ENCODE data around the gene MAP1S.
A peak's percentile ranks its signal among the peaks of the same experiment; 100 is the strongest.

The MAP1S gene, protein sequence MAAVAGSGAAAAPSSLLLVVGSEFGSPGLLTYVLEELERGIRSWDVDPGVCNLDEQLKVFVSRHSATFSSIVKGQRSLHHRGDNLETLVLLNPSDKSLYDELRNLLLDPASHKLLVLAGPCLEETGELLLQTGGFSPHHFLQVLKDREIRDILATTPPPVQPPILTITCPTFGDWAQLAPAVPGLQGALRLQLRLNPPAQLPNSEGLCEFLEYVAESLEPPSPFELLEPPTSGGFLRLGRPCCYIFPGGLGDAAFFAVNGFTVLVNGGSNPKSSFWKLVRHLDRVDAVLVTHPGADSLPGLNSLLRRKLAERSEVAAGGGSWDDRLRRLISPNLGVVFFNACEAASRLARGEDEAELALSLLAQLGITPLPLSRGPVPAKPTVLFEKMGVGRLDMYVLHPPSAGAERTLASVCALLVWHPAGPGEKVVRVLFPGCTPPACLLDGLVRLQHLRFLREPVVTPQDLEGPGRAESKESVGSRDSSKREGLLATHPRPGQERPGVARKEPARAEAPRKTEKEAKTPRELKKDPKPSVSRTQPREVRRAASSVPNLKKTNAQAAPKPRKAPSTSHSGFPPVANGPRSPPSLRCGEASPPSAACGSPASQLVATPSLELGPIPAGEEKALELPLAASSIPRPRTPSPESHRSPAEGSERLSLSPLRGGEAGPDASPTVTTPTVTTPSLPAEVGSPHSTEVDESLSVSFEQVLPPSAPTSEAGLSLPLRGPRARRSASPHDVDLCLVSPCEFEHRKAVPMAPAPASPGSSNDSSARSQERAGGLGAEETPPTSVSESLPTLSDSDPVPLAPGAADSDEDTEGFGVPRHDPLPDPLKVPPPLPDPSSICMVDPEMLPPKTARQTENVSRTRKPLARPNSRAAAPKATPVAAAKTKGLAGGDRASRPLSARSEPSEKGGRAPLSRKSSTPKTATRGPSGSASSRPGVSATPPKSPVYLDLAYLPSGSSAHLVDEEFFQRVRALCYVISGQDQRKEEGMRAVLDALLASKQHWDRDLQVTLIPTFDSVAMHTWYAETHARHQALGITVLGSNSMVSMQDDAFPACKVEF
- total RNA-seq, result 14.1 to 47.1 (median 38.6) reads per million in 9 experiments

DNA sequence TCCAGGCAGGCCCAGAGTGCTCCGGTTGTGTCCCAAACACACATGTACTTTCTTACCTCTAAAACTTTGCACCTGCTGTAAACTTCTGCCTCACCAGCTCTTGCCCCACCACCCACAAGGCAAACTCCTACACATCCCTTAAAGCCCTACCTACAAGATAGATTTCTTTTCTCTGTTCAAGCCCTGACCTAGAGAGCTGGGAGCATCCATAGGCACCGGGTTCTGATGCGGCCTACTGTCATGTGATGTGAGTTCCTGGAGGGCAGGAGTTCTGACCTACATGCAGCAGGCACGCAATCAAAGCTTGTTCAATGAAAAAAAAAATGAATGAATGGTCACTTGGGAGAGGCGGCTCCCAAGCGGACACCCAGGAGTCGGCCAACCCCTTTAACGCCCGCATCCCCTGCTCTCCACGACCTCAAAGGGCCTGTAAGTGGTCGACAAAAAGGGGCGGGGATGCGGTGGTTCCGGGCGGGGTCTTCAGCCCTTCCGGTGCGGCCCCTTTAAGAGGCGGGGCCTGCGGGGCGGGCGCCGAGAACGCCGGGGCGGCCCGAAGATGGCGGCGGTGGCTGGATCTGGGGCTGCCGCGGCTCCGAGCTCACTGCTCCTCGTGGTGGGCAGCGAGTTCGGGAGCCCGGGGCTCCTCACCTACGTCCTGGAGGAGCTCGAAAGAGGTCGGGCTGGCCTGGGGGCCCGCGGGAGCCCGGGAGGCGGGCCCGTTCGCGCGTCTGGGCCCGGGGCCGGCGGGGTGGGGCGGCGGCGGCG lies at the start of gene MAP1S:
MAP1S (plus strand) TSS at position 534 of the 765 bp plus-strand sequence; CDS start at position 557, 23 bp downstream.
- ATAC-seq (replicated peaks) (peak; percentile 89), DNase-seq (peak; percentile 41 to 46 (median 42))
- Mint-ChIP-seq H3K9me3 (no peaks in the 10 kb centered on the region), H3K27ac (peak within 1 kb of the TSS; percentile 89 to 92), H3K4me3 (peak within 1 kb of the TSS; percentile 82 to 93), H3K4me1 (ENCODE audit: low read depth in 2 of 2) (peaks cover 29 to 34% of the 10 kb centered on the region in 2 donors), H3K36me3 (ENCODE audit: insufficient read depth) (peaks cover 9% of the 10 kb centered on the region), H3K27me3 (no peaks in the 10 kb centered on the region)

- H3K27ac Mint-ChIP-seq, result no peak overlapping the region
- H3K27me3 Mint-ChIP-seq, result peaks cover 20 to 43% of the 10 kb centered on the region in 2 donors
- H3K4me3 Mint-ChIP-seq, result no peak overlapping the region
- H3K9me3 Mint-ChIP-seq, result peaks cover 0 to 7% of the 10 kb centered on the region in 2 donors
- ATAC-seq (replicated peaks), result no peak
- no peaks in the 10 kb centered on the region for H3K36me3 Mint-ChIP-seq (ENCODE audit: insufficient read depth)
- no peak for DNase-seq
- peaks cover 0 to 2% of the 10 kb centered on the region in 2 donors for H3K4me1 Mint-ChIP-seq (ENCODE audit: low read depth in 2 of 2)
Measured at GRCh38 chr19:17671906-17672305, 47.4 kb upstream of the MAP1S start.

DNA sequence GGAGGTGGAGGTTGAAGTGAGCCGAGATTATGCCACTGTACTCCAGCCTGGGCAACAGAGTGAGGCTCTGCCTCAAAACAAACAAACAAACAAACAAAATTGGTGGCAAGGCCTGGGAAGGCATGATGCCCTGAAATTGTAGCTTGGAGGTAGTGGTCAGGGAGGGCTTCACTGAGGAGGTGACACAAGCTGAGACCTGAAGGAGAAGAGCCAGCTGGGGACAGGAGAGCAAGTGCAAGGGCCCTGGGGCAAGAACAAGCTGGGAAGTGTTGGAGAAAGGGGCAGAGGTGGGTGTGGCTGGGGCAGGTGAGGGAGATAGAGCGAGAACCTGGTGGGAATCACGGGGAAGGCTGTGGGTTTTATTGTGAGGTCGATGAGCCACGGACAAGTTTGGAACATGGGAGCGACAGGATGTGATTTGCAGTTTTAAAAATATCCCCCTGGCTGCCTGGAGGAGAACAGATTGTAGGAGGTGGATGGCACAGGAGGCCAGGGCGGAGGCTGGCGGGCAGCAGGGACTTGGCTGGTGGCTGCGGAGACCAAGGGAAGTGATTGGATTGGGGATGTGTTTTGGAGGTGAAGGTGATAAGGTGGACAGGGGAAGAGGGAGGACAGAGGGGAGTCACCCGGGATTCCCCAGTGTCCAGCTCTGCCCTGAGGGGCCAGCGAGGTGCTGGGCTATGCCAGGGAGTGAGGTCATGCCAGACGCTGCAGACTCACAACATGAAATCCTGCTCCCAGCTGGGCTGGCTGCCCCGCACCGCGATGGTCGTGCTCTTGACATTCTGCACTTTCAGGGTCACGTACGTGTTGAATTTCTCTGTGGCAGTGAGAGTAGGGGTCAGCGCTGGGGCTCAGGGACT lies 45.1 kb upstream of the MAP1S start:
- Mint-ChIP-seq H3K36me3 (ENCODE audit: insufficient read depth) (no peaks in the 10 kb centered on the region), H3K9me3 (peaks cover 0 to 7% of the 10 kb centered on the region in 2 donors), H3K27ac (no peak overlapping the region), H3K4me3 (no peak overlapping the region), H3K4me1 (ENCODE audit: low read depth in 2 of 2) (peaks cover 0 to 2% of the 10 kb centered on the region in 2 donors), H3K27me3 (peaks cover 38 to 62% of the 10 kb centered on the region in 2 donors)
- DNase-seq, result no peak
- ATAC-seq (replicated peaks), result no peak

DNA sequence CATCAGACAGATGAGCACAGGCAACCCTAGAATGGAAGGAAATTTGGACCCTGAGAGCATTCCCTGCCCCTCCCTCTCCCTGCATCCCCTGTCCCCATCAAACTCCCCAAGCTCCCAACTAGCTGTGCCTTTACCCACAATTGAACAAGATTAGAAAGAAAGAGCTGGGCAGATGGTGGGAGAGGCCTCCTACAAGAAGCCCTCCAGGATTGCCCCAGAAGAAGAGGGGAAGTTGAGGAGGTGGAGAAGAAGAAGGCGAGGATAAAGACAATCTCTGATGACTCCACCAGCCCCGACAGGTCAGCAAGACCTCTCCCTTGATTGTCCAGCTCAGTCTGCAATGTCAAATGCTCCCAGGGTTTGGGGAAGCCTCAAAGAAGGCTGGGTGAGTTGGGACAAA lies 43.0 kb upstream of the MAP1S start:
- ATAC-seq (replicated peaks) (no peak), DNase-seq (no peak)
- no peak overlapping the region for H3K4me3 Mint-ChIP-seq
- no peaks in the 10 kb centered on the region for H3K36me3 Mint-ChIP-seq (ENCODE audit: insufficient read depth)
- H3K4me1 Mint-ChIP-seq (ENCODE audit: low read depth in 2 of 2), result peaks cover 11 to 12% of the 10 kb centered on the region in 2 donors
- H3K27me3 Mint-ChIP-seq, result peaks cover 54 to 83% of the 10 kb centered on the region in 2 donors
- H3K27ac Mint-ChIP-seq, result no peak overlapping the region
- H3K9me3 Mint-ChIP-seq, result peaks cover 0 to 7% of the 10 kb centered on the region in 2 donors

DNA sequence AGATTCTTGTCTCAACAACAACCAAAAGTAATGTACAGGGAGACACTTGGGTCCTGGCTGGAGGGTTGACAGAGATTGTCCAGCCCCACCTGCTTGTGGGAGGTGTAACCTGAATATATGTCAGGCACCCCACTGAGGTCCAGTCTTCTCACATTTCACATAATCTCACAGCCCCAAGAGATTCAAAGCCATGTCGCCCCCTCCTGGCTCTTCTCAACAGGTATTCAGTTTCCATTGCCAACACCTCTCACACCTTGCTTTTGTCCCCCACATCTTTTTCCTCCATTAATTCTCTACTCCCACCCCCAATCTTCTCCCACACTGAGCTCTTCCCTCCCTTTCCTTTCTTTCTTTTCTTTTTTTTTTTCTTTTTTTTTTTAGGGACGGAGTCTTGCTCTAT lies 42.3 kb upstream of the MAP1S start:
- H3K27me3 Mint-ChIP-seq, result peaks cover 58 to 84% of the 10 kb centered on the region in 2 donors
- no peaks in the 10 kb centered on the region for H3K36me3 Mint-ChIP-seq (ENCODE audit: insufficient read depth)
- DNase-seq (no peak), ATAC-seq (replicated peaks) (no peak)
- H3K4me1 Mint-ChIP-seq (ENCODE audit: low read depth in 2 of 2), result peaks cover 9 to 12% of the 10 kb centered on the region in 2 donors
- H3K4me3 Mint-ChIP-seq, result no peak overlapping the region
- peaks cover 0 to 2% of the 10 kb centered on the region in 2 donors for H3K9me3 Mint-ChIP-seq
- H3K27ac Mint-ChIP-seq, result no peak overlapping the region

- H3K9me3 Mint-ChIP-seq, result no peaks in the 10 kb centered on the region
- no peaks in the 10 kb centered on the region for H3K36me3 Mint-ChIP-seq (ENCODE audit: insufficient read depth)
- peaks cover 9 to 12% of the 10 kb centered on the region in 2 donors for H3K4me1 Mint-ChIP-seq (ENCODE audit: low read depth in 2 of 2)
- H3K27me3 Mint-ChIP-seq, result peaks cover 74 to 93% of the 10 kb centered on the region in 2 donors
- peak overlapping the region; percentile 28 to 60 for H3K4me3 Mint-ChIP-seq
- H3K27ac Mint-ChIP-seq, result no peak overlapping the region
- DNase-seq (no peak), ATAC-seq (replicated peaks) (no peak)
Measured at GRCh38 chr19:17678836-17679235, 40.4 kb upstream of the MAP1S start.

DNA sequence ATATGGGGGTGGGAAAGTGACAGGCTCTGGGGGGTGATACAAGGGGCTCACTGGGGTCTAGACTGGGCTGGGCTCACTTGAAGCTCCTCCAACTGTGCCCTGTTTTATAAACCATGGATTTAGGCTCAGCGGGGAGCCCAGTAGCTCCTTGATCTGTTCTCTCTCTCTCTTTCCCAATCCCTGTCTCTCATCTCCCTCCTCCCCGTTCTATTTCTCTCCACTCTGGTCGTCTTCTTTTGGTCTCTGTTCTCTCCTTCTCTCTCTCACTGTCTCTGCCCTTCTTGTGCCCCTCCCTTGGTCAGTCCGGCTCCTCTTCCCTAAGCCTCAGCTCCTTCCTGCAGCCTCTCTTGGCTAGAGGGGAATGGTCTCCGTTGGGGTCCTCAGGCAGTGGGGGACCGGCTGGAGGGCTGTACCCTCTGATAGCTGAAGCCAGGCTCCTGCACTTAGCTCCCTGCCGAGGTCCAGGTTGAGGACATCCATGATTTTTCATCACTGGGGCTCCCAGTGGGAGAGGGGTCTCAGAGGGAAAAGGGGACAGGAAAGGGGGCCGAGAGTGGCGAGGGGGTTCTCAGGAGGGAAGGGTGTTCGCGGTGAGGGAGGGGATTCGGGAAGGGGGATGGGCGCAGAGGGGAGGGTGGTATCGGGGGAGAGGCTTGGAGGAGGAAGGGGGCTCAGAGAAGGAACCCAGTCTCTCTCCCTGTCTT lies 39.6 kb upstream of the MAP1S start:
- Mint-ChIP-seq H3K36me3 (ENCODE audit: insufficient read depth) (no peaks in the 10 kb centered on the region), H3K4me3 (peak overlapping the region; percentile 52 to 68), H3K27me3 (peaks cover 75 to 93% of the 10 kb centered on the region in 2 donors), H3K9me3 (no peaks in the 10 kb centered on the region), H3K27ac (peak overlapping the region in 1 of 2 donors; percentile 50), H3K4me1 (ENCODE audit: low read depth in 2 of 2) (peaks cover 9 to 12% of the 10 kb centered on the region in 2 donors)
- no peak for DNase-seq
- ATAC-seq (replicated peaks), result no peak

GRCh38 chr19:17680230-17680722 lies 39.0 kb upstream of the MAP1S start:
- peak; percentile 96 for ATAC-seq (replicated peaks)
- Mint-ChIP-seq H3K27me3 (peaks cover 81 to 98% of the 10 kb centered on the region in 2 donors), H3K4me3 (peak overlapping the region; percentile 52 to 68)

GRCh38 chr19:17681505-17682125 lies 37.7 kb upstream of the MAP1S start:
- peaks cover 86 to 98% of the 10 kb centered on the region in 2 donors for H3K27me3 Mint-ChIP-seq
- H3K4me3 Mint-ChIP-seq, result peak overlapping the region in 1 of 2 donors; percentile 52
- H3K36me3 Mint-ChIP-seq (ENCODE audit: insufficient read depth), result no peaks in the 10 kb centered on the region
- ATAC-seq (replicated peaks), result no peak
- peak; percentile 16 to 40 (median 18) for DNase-seq
- H3K27ac Mint-ChIP-seq, result no peak overlapping the region
- H3K4me1 Mint-ChIP-seq (ENCODE audit: low read depth in 2 of 2), result peaks cover 9 to 17% of the 10 kb centered on the region in 2 donors
- no peaks in the 10 kb centered on the region for H3K9me3 Mint-ChIP-seq

More at GRCh38 chr19:17680230-17680722, 39.0 kb upstream of the MAP1S start:
- Mint-ChIP-seq H3K9me3 (no peaks in the 10 kb centered on the region), H3K27ac (peak overlapping the region in 1 of 2 donors; percentile 50), H3K4me1 (ENCODE audit: low read depth in 2 of 2) (peaks cover 9 to 12% of the 10 kb centered on the region in 2 donors), H3K36me3 (ENCODE audit: insufficient read depth) (no peaks in the 10 kb centered on the region)
- DNase-seq, result peak; percentile 56 to 64 (median 61)

DNA sequence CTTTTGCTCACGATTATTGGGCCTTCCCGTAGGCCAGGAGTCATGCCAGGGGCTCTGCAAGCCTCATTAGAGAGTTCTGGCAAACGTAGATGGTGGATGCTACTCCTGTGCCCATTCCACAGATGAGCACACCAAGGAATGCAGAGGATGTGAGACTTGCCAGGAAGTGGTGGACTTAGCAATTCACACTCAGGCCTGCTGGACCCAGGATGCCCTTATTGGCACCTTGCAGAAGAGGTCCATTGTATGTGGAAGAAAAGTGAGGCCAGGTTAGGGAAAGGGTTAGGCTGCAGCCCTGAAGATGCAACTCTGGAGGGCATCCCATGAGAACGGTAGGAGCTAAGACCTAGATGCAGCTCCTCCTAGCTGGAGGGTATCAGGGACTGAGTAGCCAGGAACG lies 37.0 kb upstream of the MAP1S start:
- H3K27ac Mint-ChIP-seq, result no peak overlapping the region
- DNase-seq, result no peak
- peaks cover 86 to 98% of the 10 kb centered on the region in 2 donors for H3K27me3 Mint-ChIP-seq
- peaks cover 10 to 17% of the 10 kb centered on the region in 2 donors for H3K4me1 Mint-ChIP-seq (ENCODE audit: low read depth in 2 of 2)
- no peak overlapping the region for H3K4me3 Mint-ChIP-seq
- H3K36me3 Mint-ChIP-seq (ENCODE audit: insufficient read depth), result no peaks in the 10 kb centered on the region
- no peaks in the 10 kb centered on the region for H3K9me3 Mint-ChIP-seq
- ATAC-seq (replicated peaks), result no peak

DNA sequence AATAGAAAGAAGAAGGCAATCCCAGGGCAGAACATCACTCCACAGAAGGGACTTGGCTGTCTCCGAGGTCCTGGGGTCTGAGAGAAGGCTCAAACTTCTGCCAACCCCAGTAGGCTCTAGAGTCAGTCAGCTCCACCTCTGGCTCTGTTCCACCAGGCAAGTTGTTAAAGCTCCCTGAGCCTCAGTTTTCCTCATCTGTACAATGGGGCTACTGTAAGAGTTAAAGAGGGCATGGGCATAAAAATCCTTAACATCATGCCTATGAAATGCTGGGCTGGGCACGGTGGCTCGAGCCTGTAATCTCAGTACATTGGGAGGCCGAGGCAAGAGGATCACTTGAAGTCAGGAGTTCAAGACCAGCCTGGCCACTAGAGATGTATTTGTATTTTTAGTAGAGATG lies 36.2 kb upstream of the MAP1S start:
- peaks cover 85 to 98% of the 10 kb centered on the region in 2 donors for H3K27me3 Mint-ChIP-seq
- no peaks in the 10 kb centered on the region for H3K36me3 Mint-ChIP-seq (ENCODE audit: insufficient read depth)
- ATAC-seq (replicated peaks) (no peak), DNase-seq (no peak)
- H3K9me3 Mint-ChIP-seq, result no peaks in the 10 kb centered on the region
- H3K4me3 Mint-ChIP-seq, result no peak overlapping the region
- H3K27ac Mint-ChIP-seq, result no peak overlapping the region
- peaks cover 15 to 17% of the 10 kb centered on the region in 2 donors for H3K4me1 Mint-ChIP-seq (ENCODE audit: low read depth in 2 of 2)
